Measurements from ENCODE around the gene ANKRD24.

DNA sequence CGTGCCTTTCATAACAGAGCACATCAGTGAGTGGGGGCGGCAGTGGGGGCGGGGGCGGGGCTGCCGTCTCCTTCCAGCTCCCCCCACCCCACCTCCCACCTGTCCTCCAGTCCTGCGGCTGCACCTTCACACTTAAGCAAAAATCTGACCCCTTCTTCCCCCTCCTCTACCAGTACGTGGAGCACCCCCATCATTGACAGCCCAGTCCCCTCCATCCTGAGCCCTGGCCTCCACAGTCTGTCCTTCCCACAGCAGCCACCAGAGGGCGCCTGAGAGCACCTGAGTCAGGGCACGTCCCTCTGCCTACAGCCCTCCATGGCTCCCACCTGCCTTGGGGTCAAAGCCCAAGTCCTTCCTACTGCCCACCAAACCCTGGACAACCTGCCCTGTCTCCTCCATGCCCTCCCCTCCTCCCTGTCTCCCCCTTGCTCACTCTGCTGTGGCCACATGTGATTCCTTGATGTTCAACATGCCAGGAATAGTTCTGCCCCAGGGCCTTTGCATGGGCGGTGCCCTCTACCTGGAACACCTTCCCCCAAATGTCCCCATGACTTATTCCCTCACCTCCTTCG, 50.9 kb downstream of the ANKRD24 start:
- TF ChIP-seq RAD21 (IDR thresholded peaks at IDR 0.05; ENCODE audit: low read length) (0 out of 2 replicates have a peak, but pooled peaks have one; percentile 28), EP300 (IDR thresholded peaks at IDR 0.05; ENCODE audit: borderline replicate concordance in 1 of 2, low read depth in 1 of 2, low read length in 1 of 2) (no peak), JUND (IDR thresholded peaks at IDR 0.05) (no peak), TAF1 (IDR thresholded peaks at IDR 0.05; ENCODE audit: borderline replicate concordance, low read depth, low read length) (no peak)
- TF ChIP-seq, protein P1, sequence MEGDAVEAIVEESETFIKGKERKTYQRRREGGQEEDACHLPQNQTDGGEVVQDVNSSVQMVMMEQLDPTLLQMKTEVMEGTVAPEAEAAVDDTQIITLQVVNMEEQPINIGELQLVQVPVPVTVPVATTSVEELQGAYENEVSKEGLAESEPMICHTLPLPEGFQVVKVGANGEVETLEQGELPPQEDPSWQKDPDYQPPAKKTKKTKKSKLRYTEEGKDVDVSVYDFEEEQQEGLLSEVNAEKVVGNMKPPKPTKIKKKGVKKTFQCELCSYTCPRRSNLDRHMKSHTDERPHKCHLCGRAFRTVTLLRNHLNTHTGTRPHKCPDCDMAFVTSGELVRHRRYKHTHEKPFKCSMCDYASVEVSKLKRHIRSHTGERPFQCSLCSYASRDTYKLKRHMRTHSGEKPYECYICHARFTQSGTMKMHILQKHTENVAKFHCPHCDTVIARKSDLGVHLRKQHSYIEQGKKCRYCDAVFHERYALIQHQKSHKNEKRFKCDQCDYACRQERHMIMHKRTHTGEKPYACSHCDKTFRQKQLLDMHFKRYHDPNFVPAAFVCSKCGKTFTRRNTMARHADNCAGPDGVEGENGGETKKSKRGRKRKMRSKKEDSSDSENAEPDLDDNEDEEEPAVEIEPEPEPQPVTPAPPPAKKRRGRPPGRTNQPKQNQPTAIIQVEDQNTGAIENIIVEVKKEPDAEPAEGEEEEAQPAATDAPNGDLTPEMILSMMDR (IDR thresholded peaks at IDR 0.05) = peak; percentile 79
- TF ChIP-seq, protein P2, sequence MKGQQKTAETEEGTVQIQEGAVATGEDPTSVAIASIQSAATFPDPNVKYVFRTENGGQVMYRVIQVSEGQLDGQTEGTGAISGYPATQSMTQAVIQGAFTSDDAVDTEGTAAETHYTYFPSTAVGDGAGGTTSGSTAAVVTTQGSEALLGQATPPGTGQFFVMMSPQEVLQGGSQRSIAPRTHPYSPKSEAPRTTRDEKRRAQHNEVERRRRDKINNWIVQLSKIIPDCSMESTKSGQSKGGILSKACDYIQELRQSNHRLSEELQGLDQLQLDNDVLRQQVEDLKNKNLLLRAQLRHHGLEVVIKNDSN (IDR thresholded peaks at IDR 0.05; ENCODE audit: borderline replicate concordance, low read depth) = no peak

All from SK-N-SH (cell line).